GM19193 (cell line): ENCODE measurements around the gene TBCA.

Experiments
- POLR2A ChIP-seq: IDR thresholded peaks from 4 replicates; pipeline ENCODE4 v1.6.1; 2011; ENCODE audit not compliant: insufficient read depth, insufficient read length; ENCODE audit errors: extremely low read depth

TBCA gene

DNA sequence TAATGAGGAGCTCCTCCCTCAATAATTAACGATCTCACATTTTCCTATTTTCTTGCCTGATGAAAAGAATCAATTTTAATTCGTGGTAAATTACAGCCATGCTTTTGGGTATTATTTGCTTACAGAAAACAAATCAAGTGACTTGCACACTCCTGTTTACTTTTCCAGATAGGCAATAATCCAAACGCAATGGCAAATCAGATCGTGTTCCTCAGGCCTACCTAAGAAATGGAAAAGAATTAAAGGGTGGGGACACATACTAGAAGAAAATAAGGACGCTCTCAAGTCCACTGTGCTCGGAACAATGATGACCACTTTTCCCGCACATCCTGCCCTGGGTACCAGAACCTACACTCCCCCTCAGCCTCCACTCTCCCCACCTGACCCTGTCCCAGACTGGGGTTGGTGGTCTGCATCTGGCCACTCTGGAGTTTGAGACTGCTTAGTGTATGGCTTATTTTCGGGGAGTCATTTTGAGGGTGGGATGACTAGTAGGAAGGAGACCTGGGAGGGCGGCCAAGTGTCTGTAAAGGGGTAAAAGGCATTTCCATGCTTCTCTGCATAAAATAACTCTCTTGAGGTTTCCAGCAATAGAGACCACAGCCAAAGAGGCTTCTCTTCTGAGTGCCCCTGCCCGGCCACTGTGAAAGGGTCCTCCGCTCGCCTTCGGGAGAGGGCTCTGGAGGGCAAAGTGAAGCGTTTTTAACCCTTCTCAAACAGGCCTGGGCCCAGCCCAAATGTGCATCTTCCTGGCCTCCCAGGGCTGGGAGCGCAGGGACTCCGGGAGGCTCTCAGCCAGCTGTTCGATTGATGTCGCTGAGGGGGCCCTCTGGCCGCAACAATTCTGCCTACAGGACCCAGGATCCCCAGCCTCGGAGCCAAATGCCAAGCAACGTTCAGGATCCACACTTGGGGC, 133.1 kb downstream of the TBCA start:
- no peak for TF ChIP-seq POLR2A

DNA sequence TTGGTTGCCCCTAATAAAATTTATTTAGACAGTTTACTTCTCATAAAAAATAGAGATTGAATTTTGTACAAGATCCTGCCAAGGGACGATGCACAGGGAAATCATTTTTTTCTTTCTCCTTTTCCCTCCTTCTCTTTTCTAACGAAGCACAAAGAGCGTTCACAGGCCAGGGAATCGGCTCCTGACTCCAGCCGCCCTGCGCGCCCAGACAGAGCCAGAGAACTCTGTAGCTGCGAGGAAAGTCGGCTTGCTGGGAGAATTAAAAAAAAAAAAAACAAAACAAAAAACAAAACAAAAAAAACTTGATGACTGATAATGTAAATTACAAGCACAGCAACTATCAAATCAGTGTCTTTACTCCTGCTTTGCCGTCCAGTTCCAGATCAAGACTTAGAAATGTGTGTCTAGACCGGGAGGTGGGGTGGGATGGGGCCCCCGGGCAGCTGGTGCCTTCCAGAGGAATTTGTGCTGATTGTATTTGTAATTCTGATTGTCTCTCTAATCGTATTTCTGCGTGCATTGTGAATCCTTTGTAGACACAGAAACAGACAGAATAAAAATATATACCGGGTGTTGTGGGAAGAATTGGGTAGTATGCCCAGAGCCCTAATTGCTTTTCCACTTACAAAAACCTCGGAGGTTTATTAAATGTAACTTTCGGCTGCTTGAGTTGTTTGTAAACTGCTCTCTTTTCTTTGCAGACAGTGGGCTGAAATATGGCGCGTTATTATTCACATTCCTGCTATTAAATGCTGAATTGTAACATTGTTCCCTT, 134.0 kb downstream of the TBCA start:
- no peak for TF ChIP-seq POLR2A

DNA sequence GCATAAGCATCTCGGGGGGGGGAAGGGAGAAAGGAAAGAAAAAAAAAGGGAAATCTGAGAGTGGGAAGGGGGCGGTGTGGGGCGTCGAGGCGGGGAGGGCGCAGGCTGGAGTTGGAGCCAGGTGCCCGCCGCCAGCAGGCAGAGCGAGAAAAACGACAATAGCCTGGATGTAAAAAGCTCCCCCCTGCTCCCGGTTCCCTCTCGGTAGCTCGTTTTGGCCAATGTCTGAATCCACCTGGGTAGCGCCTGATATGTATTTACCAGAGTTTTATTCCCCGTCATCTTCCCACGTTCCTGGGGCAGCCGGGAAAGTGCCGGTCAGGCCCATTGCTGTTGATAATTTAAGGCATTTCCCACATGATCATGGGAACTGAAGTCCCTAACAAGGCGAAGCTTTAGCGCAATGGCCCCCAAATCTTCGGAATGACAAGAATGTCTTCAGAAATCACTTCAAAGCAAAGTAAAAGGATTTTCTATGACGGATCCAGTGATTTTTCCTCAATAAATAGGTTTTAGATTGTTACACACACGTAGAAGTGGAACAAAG, 134.7 kb downstream of the TBCA start:
- TF ChIP-seq POLR2A: no peak
